ENCODE measurements around the gene INPP4B. TPM values are rescaled to one million over a fixed set of nuclear protein-coding genes. Genes with fewer than 3 reads are reported as not detected.
A peak's percentile ranks its signal among the peaks of the same experiment; 100 is the strongest.

INPP4B gene
- total RNA-seq, 1 donor = 54.2 TPM

GRCh38 chr4:142452161-142452855 is 393.8 kb downstream of the INPP4B start:
- H3K4me3 ChIP-seq (ENCODE audit: low read depth, low read length) = no peak overlapping the region
- no peak for TF ChIP-seq CTCF (IDR thresholded peaks at IDR 0.05; ENCODE audit: insufficient read depth, low read length)
- peak; percentile 57 for DNase-seq (ENCODE audit: low read depth)

DNA sequence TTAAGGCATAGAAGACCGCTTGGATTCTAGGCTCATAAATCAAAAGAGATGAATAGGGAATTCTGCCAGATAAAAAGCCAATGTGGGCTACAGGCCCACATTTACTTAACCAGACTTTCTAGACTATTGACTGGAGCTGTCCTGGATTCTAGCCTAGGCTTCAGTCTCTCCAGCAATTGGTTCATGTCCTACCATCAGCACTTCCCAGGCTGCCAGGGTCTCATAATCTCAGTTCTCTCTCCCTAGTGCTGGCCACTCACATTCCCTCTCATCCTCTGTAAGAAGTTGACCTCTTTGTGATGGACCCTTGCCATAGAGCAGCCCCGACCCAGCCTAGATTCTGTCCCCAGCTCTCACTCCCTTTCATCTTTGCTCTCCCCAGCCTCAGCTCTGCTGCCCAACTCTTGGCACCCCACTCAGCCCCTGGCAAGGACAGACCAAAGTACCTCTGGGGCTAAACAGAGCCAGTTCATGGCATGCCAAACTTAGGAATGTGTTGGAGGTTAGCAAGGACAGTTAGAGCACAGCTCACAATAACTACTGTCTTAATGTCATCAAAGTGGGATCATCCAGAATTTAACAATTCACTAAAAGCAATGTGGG is 396.2 kb downstream of the INPP4B start:
- H3K4me3 ChIP-seq (ENCODE audit: low read depth, low read length) = no peak overlapping the region
- DNase-seq (ENCODE audit: low read depth) = peak; percentile 16
- no peak for TF ChIP-seq CTCF (IDR thresholded peaks at IDR 0.05; ENCODE audit: insufficient read depth, low read length)

DNA sequence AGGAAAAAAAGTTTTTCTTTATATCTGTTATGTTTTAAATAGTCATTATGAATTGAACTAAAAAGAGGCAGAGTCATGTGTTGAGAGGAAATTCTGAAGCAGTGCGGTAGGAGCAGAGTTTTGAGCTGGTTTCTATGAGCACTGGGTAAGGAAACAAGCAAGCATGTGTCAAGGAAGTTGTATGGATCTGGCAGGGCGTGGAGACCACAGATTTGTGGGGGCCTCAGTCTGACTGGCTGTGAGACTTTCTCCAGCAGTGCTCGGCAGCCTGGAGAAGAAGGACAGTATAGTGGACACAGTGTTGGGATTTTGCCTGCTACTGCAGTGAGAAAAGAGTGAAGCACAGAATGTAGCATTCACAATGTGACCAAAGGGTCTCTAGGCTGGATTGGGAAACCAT is 399.1 kb downstream of the INPP4B start:
- no peak overlapping the region for H3K4me3 ChIP-seq (ENCODE audit: low read depth, low read length)
- no peak for TF ChIP-seq CTCF (IDR thresholded peaks at IDR 0.05; ENCODE audit: insufficient read depth, low read length)
- no peak for DNase-seq (ENCODE audit: low read depth)

DNA sequence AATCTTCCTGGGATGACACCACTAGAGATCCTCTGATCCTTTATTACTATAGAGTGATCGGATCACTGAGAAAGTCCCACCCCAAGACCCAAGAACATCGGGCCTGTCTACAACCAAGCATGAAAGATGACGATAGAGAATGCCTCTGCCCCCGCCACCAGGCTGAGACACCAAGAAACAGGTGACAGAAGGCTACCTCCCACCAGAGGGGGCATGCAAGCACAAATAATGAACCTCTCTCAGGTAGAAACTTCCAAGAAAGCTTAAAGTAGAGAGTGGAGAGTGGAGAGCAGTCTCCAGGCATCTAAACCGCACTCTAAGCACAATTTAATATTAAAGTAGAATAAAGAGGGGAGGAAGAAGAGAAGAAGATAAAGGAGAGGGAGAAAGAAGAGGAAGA is 402.6 kb downstream of the INPP4B start:
- DNase-seq (ENCODE audit: low read depth) = no peak
- TF ChIP-seq CTCF (IDR thresholded peaks at IDR 0.05; ENCODE audit: insufficient read depth, low read length) = no peak

GRCh38 chr4:142440093-142440492 is 406.0 kb downstream of the INPP4B start:
- no peak for DNase-seq (ENCODE audit: low read depth)
- no peak for TF ChIP-seq CTCF (IDR thresholded peaks at IDR 0.05; ENCODE audit: insufficient read depth, low read length)

More for the DNA sequence above, 402.6 kb downstream of the INPP4B start:
- no peak overlapping the region for H3K4me3 ChIP-seq (ENCODE audit: low read depth, low read length)

DNA sequence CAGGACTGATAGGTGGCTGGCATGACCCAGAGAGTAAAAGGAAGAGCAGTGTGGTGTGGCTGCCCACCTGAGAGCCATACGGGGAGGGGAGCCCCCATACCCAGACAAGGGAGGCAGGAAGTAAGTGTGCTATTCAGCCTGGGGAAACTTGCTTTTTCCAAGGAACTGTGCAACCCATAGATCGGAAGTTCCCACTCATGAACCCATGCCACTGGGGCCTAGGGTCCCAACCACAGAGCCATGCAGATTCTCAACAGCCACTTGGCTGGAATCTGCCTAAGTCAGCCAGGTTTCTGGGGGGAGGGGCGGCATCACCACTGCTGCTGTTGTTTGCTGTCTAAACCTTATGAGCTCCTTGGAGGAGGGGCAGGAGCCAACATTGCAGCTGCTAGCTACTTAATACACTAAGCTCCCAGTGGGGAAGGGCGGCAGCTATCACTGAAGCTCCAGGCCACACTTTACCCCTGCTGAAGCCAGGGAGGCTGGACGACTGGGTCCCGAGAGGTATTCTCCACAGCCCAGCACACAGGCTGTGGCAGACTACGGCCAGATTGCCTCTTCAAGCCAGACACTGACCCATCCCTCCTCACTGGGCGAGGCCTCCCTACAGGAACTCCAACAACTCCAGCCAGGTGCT is 410.4 kb downstream of the INPP4B start:
- H3K4me3 ChIP-seq (ENCODE audit: low read depth, low read length) = no peak overlapping the region
- no peak for TF ChIP-seq CTCF (IDR thresholded peaks at IDR 0.05; ENCODE audit: insufficient read depth, low read length)
- DNase-seq (ENCODE audit: low read depth) = no peak

More at GRCh38 chr4:142440093-142440492, 406.0 kb downstream of the INPP4B start:
- no peak overlapping the region for H3K4me3 ChIP-seq (ENCODE audit: low read depth, low read length)
